Mammary microvascular endothelial cell (primary cell): ENCODE data around the gene LRRC58. TPM values are rescaled to one million over a fixed set of nuclear protein-coding genes. Genes with fewer than 3 reads are reported as not detected.

ENCODE experiments used
- total RNA-seq: library from RNA; depleted of rRNA; stranded (reverse); fragments of >200 nt; gene quantifications from 2 replicates; pipeline ENCODE4 v1.2.3, GENCODE V29; 2015

LRRC58 gene
- 24.0 and 26.4 TPM in 2 replicates for total RNA-seq

GRCh38 chr3:120348991-120349854 lies at the start of gene LRRC58:
Gene LRRC58 (minus strand): TSS chr3:120349354. CDS start chr3:120349243, 111 bp downstream.

GRCh38 chr3:120284747-120285507 lies 64.2 kb downstream of the LRRC58 start, which contains the start of gene GPR156:
Gene GPR156 (minus strand): TSS chr3:120285222. CDS start chr3:120244098, 41,124 bp downstream.

Other genes starting within 250 kb of the LRRC58 start
- gene GPR156, start 64.1 kb downstream of the LRRC58 start, total RNA-seq, result 0.07 and 0.20 TPM in 2 replicates
- gene FSTL1, start 101.6 kb upstream of the LRRC58 start, total RNA-seq, result 244 and 258 TPM in 2 replicates
- gene NDUFB4, start 247.0 kb upstream of the LRRC58 start, total RNA-seq, result 118 and 161 TPM in 2 replicates